IMR-90 (cell line): ENCODE results near the gene ADGRD1. TPM values are rescaled to one million over a fixed set of nuclear protein-coding genes. Genes with fewer than 3 reads are reported as not detected.

ENCODE experiments used
- ATAC-seq: fragments of 200-7000 bp; cut with Tn5 transposase; 2 replicates; pipeline ENCODE4 v1.9.1; 2020; ENCODE audit warnings: low read depth, mild to moderate bottlenecking, moderate library complexity
- BruUV-seq: library from RNA; stranded (reverse); fragments of 400-500 nt; replicated peaks from 2 replicates; lab custom pipeline; 2021; lab: Mats Ljungman, UMichigan
- CTCF ChIA-PET: fragments of 300-600 bp; formaldehyde crosslinking; extraction: SDS; loops from one replicate; lab custom pipeline; 2021; ENCODE audit warnings: antibody characterized with exemption; lab: Yijun Ruan, JAX
- POLR2A ChIA-PET: fragments of 300-600 bp; sonication (Branson Sonifier 250); formaldehyde crosslinking; loops from one replicate; lab custom pipeline; 2022; ENCODE audit warnings: antibody characterized with exemption; ENCODE audit not compliant: unreplicated experiment; lab: Charles Lee
- DNase-seq: peaks from one replicate; pipeline ENCODE4 v3.0.0; 2013
- H2AFZ ChIP-seq: replicated peaks from 2 replicates; pipeline ENCODE3; 2013; ENCODE audit warnings: low read length, mild to moderate bottlenecking; ENCODE audit not compliant: poor library complexity
- H2AK5ac ChIP-seq: 2 replicates; pipeline ENCODE4 v1.6.1; 2013; ENCODE audit warnings: low read depth, low read length, inconsistent platforms
- H2AK9ac ChIP-seq: replicated peaks from 2 replicates; pipeline ENCODE3; 2013; ENCODE audit warnings: mild to moderate bottlenecking, low read depth, low read length, moderate library complexity; ENCODE audit not compliant: poor library complexity
- H2BK120ac ChIP-seq: 2 replicates; pipeline ENCODE4 v1.6.1; 2013; ENCODE audit warnings: low read depth, low read length, inconsistent platforms
- H2BK15ac ChIP-seq: 3 replicates; pipeline ENCODE4 v1.6.1; 2013; ENCODE audit warnings: low read depth, low read length, inconsistent platforms
- H2BK20ac ChIP-seq: 2 replicates; pipeline ENCODE4 v1.6.1; 2013; ENCODE audit warnings: low read depth, mild to moderate bottlenecking, inconsistent platforms, low read length, moderate library complexity
- H2BK5ac ChIP-seq: 2 replicates; pipeline ENCODE4 v1.6.1; 2013; ENCODE audit warnings: mild to moderate bottlenecking, low read depth, low read length, inconsistent platforms; ENCODE audit not compliant: poor library complexity, severe bottlenecking
- H3K14ac ChIP-seq: replicated peaks from 2 replicates; pipeline ENCODE4 v1.6.1; 2013; ENCODE audit warnings: low read depth, low read length, inconsistent platforms
- H3K18ac ChIP-seq: 2 replicates; pipeline ENCODE4 v1.6.1; 2013; ENCODE audit warnings: low read depth, low read length, control low read depth
- H3K23ac ChIP-seq: 2 replicates; pipeline ENCODE4 v1.6.1; 2013; ENCODE audit warnings: low read depth, low read length, inconsistent platforms
- H3K27ac ChIP-seq: 2 replicates; pipeline ENCODE4 v1.5.1; 2013; ENCODE audit warnings: mild to moderate bottlenecking, control low read depth, low read length; ENCODE audit not compliant: insufficient read depth
- H3K27me3 ChIP-seq: 2 replicates; pipeline ENCODE4 v1.6.1; 2013; ENCODE audit warnings: low read length; ENCODE audit not compliant: control insufficient read depth, insufficient read depth
- H3K36me3 ChIP-seq: 2 replicates; pipeline ENCODE4 v1.6.1; 2013; ENCODE audit warnings: low read length, mixed read lengths; ENCODE audit not compliant: control insufficient read depth, insufficient read depth
- H3K4ac ChIP-seq: 2 replicates; pipeline ENCODE4 v1.6.1; 2013; ENCODE audit warnings: low read depth, low read length, inconsistent platforms
- H3K4me1 ChIP-seq: 2 replicates; pipeline ENCODE4 v1.6.1; 2013; ENCODE audit warnings: low read length, mixed read lengths; ENCODE audit not compliant: control insufficient read depth, insufficient read depth
- H3K4me2 ChIP-seq: 2 replicates; pipeline ENCODE4 v1.6.1; 2013; ENCODE audit warnings: low read depth, mild to moderate bottlenecking, control low read depth, low read length, moderate library complexity
- H3K4me3 ChIP-seq: 2 replicates; pipeline ENCODE4 v1.5.1; 2013; ENCODE audit warnings: low read depth, mild to moderate bottlenecking, control low read depth, low read length, moderate library complexity; ENCODE audit not compliant: insufficient read depth
- H3K56ac ChIP-seq: 2 replicates; pipeline ENCODE4 v1.6.1; 2013; ENCODE audit warnings: low read length, inconsistent platforms; ENCODE audit not compliant: insufficient read depth; ENCODE audit errors: extremely low read depth
- H3K79me1 ChIP-seq, 2 experiments: 2 replicates each; pipeline ENCODE4 v1.6.1; 2013; ENCODE audit warnings: low read length in 2 of 2, inconsistent platforms in 1 of 2, low read depth in 1 of 2
- H3K9ac ChIP-seq: 2 replicates; pipeline ENCODE4 v1.6.1; 2013; ENCODE audit warnings: low read depth, low read length, control low read depth
- H3K9me1 ChIP-seq: 2 replicates; pipeline ENCODE4 v1.6.1; 2013; ENCODE audit warnings: low read length, inconsistent platforms; ENCODE audit not compliant: insufficient read depth
- H3K9me3 ChIP-seq: 2 replicates; pipeline ENCODE4 v1.6.1; 2013; ENCODE audit warnings: low read length; ENCODE audit not compliant: control insufficient read depth, insufficient read depth
- H4K20me1 ChIP-seq: 2 replicates; pipeline ENCODE4 v1.6.1; 2013; ENCODE audit warnings: low read length, inconsistent platforms; ENCODE audit not compliant: insufficient read depth
- H4K5ac ChIP-seq: 2 replicates; pipeline ENCODE4 v1.6.1; 2013; ENCODE audit warnings: mild to moderate bottlenecking, low read depth, low read length, control low read depth
- H4K8ac ChIP-seq, 2 experiments: 2 replicates each; pipeline ENCODE4 v1.6.1; 2013; ENCODE audit warnings: low read depth in 2 of 2, low read length in 2 of 2, control low read depth in 1 of 2, inconsistent platforms in 1 of 2
- H4K91ac ChIP-seq: 2 replicates; pipeline ENCODE4 v1.6.1; 2013; ENCODE audit warnings: low read depth, low read length, inconsistent platforms; ENCODE audit not compliant: insufficient read depth
- BHLHE40 ChIP-seq: fragments of 150-350 bp; IDR thresholded peaks from 2 replicates; pipeline ENCODE4 v1.6.1; 2016; ENCODE audit warnings: mild to moderate bottlenecking, low read depth, low read length
- CEBPB ChIP-seq: IDR thresholded peaks from 2 replicates; pipeline ENCODE4 v1.6.1; 2012; ENCODE audit warnings: low read depth, low read length, improper control_type of control experiment
- CHD1 ChIP-seq: IDR thresholded peaks from 2 replicates; pipeline ENCODE4 v1.6.1; 2012; ENCODE audit warnings: low read depth, low read length, improper control_type of control experiment
- CTCF ChIP-seq: conservative IDR thresholded peaks from 2 replicates; pipeline ENCODE4 v1.5.1; 2012; ENCODE audit warnings: mild to moderate bottlenecking, low read depth, low read length, improper control_type of control experiment
- ELK1 ChIP-seq: fragments of 150-350 bp; IDR thresholded peaks from 2 replicates; pipeline ENCODE4 v1.6.1; 2016; ENCODE audit warnings: low read depth, mild to moderate bottlenecking, low read length, moderate library complexity, borderline replicate concordance
- FOS ChIP-seq: fragments of 150-350 bp; IDR thresholded peaks from 2 replicates; pipeline ENCODE4 v1.6.1; 2016; ENCODE audit warnings: low read depth, low read length
- MAFK ChIP-seq: IDR thresholded peaks from 2 replicates; pipeline ENCODE4 v1.6.1; 2012; ENCODE audit warnings: low read depth, low read length, improper control_type of control experiment
- MAZ ChIP-seq: IDR thresholded peaks from 2 replicates; pipeline ENCODE4 v1.6.1; 2012; ENCODE audit warnings: low read depth, mild to moderate bottlenecking, low read length, improper control_type of control experiment, moderate library complexity, borderline replicate concordance
- MXI1 ChIP-seq: IDR thresholded peaks from 2 replicates; pipeline ENCODE4 v1.6.1; 2012; ENCODE audit warnings: low read depth, mild to moderate bottlenecking, low read length, moderate library complexity, borderline replicate concordance
- NFE2L2 ChIP-seq: fragments of 150-350 bp; IDR thresholded peaks from 2 replicates; pipeline ENCODE4 v1.6.1; 2016; ENCODE audit warnings: low read depth, mild to moderate bottlenecking, low read length
- POLR2A ChIP-seq: IDR thresholded peaks from 2 replicates; pipeline ENCODE4 v1.6.1; 2012; ENCODE audit warnings: mild to moderate bottlenecking, low read depth, low read length
- RAD21 ChIP-seq: IDR thresholded peaks from 2 replicates; pipeline ENCODE4 v1.6.1; 2012; ENCODE audit warnings: low read length, improper control_type of control experiment
- RCOR1 ChIP-seq: IDR thresholded peaks from 2 replicates; pipeline ENCODE4 v1.6.1; 2012; ENCODE audit warnings: mild to moderate bottlenecking, low read length, improper control_type of control experiment; ENCODE audit not compliant: insufficient replicate concordance
- RFX5 ChIP-seq: IDR thresholded peaks from 2 replicates; pipeline ENCODE4 v1.8.0; 2012; ENCODE audit warnings: low read depth, mild to moderate bottlenecking, low read length, moderate library complexity
- SMC3 ChIP-seq: fragments of 150-350 bp; IDR thresholded peaks from 2 replicates; pipeline ENCODE4 v1.6.1; 2016; ENCODE audit warnings: low read depth, mild to moderate bottlenecking, antibody characterized with exemption, low read length, moderate library complexity
- USF2 ChIP-seq: fragments of 150-350 bp; IDR thresholded peaks from 2 replicates; pipeline ENCODE4 v1.6.1; 2017; ENCODE audit warnings: mild to moderate bottlenecking, antibody characterized with exemption, low read length, low read depth
- WGBS, 2 experiments: methylation state at CpG; one replicate each; pipeline versions ENCODE4 v1.1.5 to v1.1.7; 2013; ENCODE audit warnings: missing lambda C conversion rate in 2 of 2; ENCODE audit not compliant: insufficient read length in 1 of 2; ENCODE audit errors: extremely low coverage in 2 of 2; 5-methylcytosine and 5-hydroxymethylcytosine counted together
- dilution Hi-C: fragments of 300-500 bp; cut with HindIII; formaldehyde crosslinking; loops from one replicate; pipeline ENCODE4 v1.14.3; 2018; ENCODE audit warnings: low sequenced_read_pairs; ENCODE audit not compliant: unreplicated experiment
- in situ Hi-C: fragments of 300-500 bp; cut with MboI; formaldehyde crosslinking; loops from 3 replicates; pipeline ENCODE4 v1.14.3; 2019; ENCODE audit warnings: low sequenced_read_pairs, inconsistent platforms, mixed read lengths
- intact Hi-C: fragments of 100-400 bp; cut with micrococcal nuclease; formaldehyde crosslinking; loops from 2 replicates; pipeline ENCODE4 v1.10.0; 2022
- polyA plus RNA-seq, 3 experiments: library from polyadenylated mRNA; depleted of rRNA; stranded (reverse); fragments of >200 nt; gene quantifications; 2 replicates each; pipeline ENCODE4 v1.2.3, GENCODE V29; 2012; ENCODE audit warnings: low replicate concordance in 1 of 3
- total RNA-seq: library from RNA; depleted of rRNA; stranded (reverse); fragments of >200 nt; gene quantifications from 2 replicates; pipeline ENCODE4 v1.2.3, GENCODE V29; 2012

The ADGRD1 gene
- total and polyA plus RNA-seq, 2 of the 4 experiments (the other 2 are of a cell fraction), result not detected

GRCh38 chr12:130919086-130919485 lies 34.6 kb upstream of the ADGRD1 start:
- no peaks in the 10 kb centered on the region for H3K79me1 ChIP-seq
- CTCF ChIA-PET, result no interaction called here

More at GRCh38 chr12:130919086-130919485, 34.6 kb upstream of the ADGRD1 start:
- in situ Hi-C loops (no loop called here), intact Hi-C loops (loop anchor here (5.0 kb wide), 1 partner anchor 863 kb away; no protein-coding TSS in a partner anchor), dilution Hi-C loops (no loop called here)
- no peaks in the 10 kb centered on the region for H3K36me3 ChIP-seq
- no TSS peak for BruUV-seq
- H4K8ac ChIP-seq, result no peak overlapping the region
- H3K23ac ChIP-seq, result no peak overlapping the region
- H3K56ac ChIP-seq, result no peak overlapping the region
- H3K9me1 ChIP-seq, result no peaks in the 10 kb centered on the region
- no peak overlapping the region for H3K27ac ChIP-seq
- no peak overlapping the region for H4K91ac ChIP-seq
- no peak overlapping the region for H3K14ac ChIP-seq
- H2AFZ ChIP-seq, result no peak overlapping the region
- no peak overlapping the region for H3K4me2 ChIP-seq
- H4K5ac ChIP-seq, result no peak overlapping the region
- no peak overlapping the region for H2BK120ac ChIP-seq
- DNase-seq, result no peak
- H3K9ac ChIP-seq, result no peak overlapping the region
- peaks cover 3% of the 10 kb centered on the region for H3K27me3 ChIP-seq
- H4K20me1 ChIP-seq, result no peaks in the 10 kb centered on the region
- H3K4ac ChIP-seq, result no peak overlapping the region
- no peak for TF ChIP-seq MAFK
- no peak for TF ChIP-seq MAZ
- TF ChIP-seq MXI1, result no peak
- TF ChIP-seq CEBPB, result no peak
- no peak for TF ChIP-seq RAD21
- TF ChIP-seq CTCF, result no peak
- no peak for TF ChIP-seq NFE2L2
- TF ChIP-seq CHD1, result no peak
- no peak for TF ChIP-seq RCOR1
- no peak for TF ChIP-seq POLR2A
- no peak for TF ChIP-seq ELK1
- no peak for TF ChIP-seq USF2
- TF ChIP-seq FOS, result no peak
- no peak for TF ChIP-seq RFX5
- TF ChIP-seq BHLHE40, result no peak
- TF ChIP-seq SMC3, result no peak
- H3K4me1 ChIP-seq, result 0 out of 2 replicates have a peak, but pooled peaks cover 1% of the 10 kb centered on the region
- H3K4me3 ChIP-seq, result no peak overlapping the region
- H2AK9ac ChIP-seq, result no peak overlapping the region
- no peak for ATAC-seq
- no peak overlapping the region for H2BK15ac ChIP-seq
- no peak overlapping the region for H2BK5ac ChIP-seq
- H2BK20ac ChIP-seq, result no peak overlapping the region
- POLR2A ChIA-PET, result no interaction called here
- H3K9me3 ChIP-seq, result no peaks in the 10 kb centered on the region
- no peak overlapping the region for H3K18ac ChIP-seq
- no CpG with 5 or more reads among the region's 1 CpG for WGBS, 2 experiments
- H2AK5ac ChIP-seq, result no peak overlapping the region
